SK-N-SH (cell line): ENCODE results near the gene CEACAM8. TPM values are rescaled to one million over a fixed set of nuclear protein-coding genes. Genes with fewer than 3 reads are reported as not detected.

Experiments used
- CTCF ChIA-PET: fragments of 300-600, 350-600 bp; formaldehyde crosslinking; extraction: SDS; loops from one replicate; lab custom pipeline; 2021; lab: Yijun Ruan, JAX
- POLR2A ChIA-PET: fragments of 350-600 bp; sonication (Branson Sonifier 250); formaldehyde crosslinking; extraction: SDS; loops from one replicate; lab custom pipeline; 2020; ENCODE audit warnings: antibody characterized with exemption, inconsistent platforms; lab: Yijun Ruan, JAX
- DNase-seq: peaks from one replicate; pipeline ENCODE4 v3.0.0; 2012
- H2AFZ ChIP-seq: fragments of 200-600 bp; sonication (generic); 2 replicates; pipeline ENCODE4 v1.8.1; 2016; ENCODE audit warnings: antibody characterized with exemption, mild to moderate bottlenecking, low read depth
- H3F3A ChIP-seq: fragments of 200-600 bp; sonication (generic); replicated peaks from 2 replicates; pipeline ENCODE3; 2016; ENCODE audit warnings: antibody characterized with exemption, mild to moderate bottlenecking; ENCODE audit not compliant: insufficient read depth
- H3K27ac ChIP-seq, 2 experiments: fragments of 200-500 bp in 1 of 2; fragments of 200-600 bp in 1 of 2; sonication (Bioruptor generic) in 1 of 2; sonication (generic), shearing (Covaris generic) in 1 of 2; 2 replicates each; pipeline versions ENCODE4 v1.5.1 to v1.6.1; 2014 to 2016; ENCODE audit warnings: low read depth in 2 of 2, inconsistent platforms in 1 of 2, low read length in 1 of 2, mild to moderate bottlenecking in 1 of 2, mixed read lengths in 1 of 2
- H3K27me3 ChIP-seq: fragments of 200-600 bp; sonication (generic), shearing (Covaris generic); 2 replicates; pipeline ENCODE4 v1.6.1; 2016; ENCODE audit warnings: mixed run types; ENCODE audit not compliant: insufficient read depth
- H3K36me3 ChIP-seq, 2 experiments: fragments of 200-500 bp in 1 of 2; fragments of 200-600 bp in 1 of 2; sonication (Bioruptor generic) in 1 of 2; sonication (generic) in 1 of 2; replicated peaks in 1 of 2; 2 replicates each; pipeline versions ENCODE3 to v1.5.1; 2014 to 2016; ENCODE audit warnings: low read length in 1 of 2, mild to moderate bottlenecking in 1 of 2; ENCODE audit not compliant: insufficient read depth in 2 of 2, control insufficient read depth in 1 of 2
- H3K4me1 ChIP-seq, 2 experiments: fragments of 200-500 bp in 1 of 2; fragments of 200-600 bp in 1 of 2; sonication (Bioruptor generic) in 1 of 2; sonication (generic), shearing (Covaris generic) in 1 of 2; 2 replicates each; pipeline versions ENCODE4 v1.5.1 to v1.6.1; 2014 to 2016; ENCODE audit warnings: low read depth in 1 of 2, low read length in 1 of 2, mixed run types in 1 of 2; ENCODE audit not compliant: insufficient read depth in 2 of 2, control insufficient read depth in 1 of 2
- H3K4me2 ChIP-seq: fragments of 200-600 bp; sonication (generic), shearing (Covaris generic); 2 replicates; pipeline ENCODE4 v1.6.1; 2017; ENCODE audit warnings: mixed run types
- H3K4me3 ChIP-seq, 2 experiments: fragments of 200-500 bp in 1 of 2; fragments of 200-600 bp in 1 of 2; sonication (Bioruptor generic) in 1 of 2; sonication (generic), shearing (Covaris generic) in 1 of 2; 2 replicates each; pipeline versions ENCODE4 v1.5.1 to v1.8.1; 2014 to 2016; ENCODE audit warnings: low read depth in 2 of 2, inconsistent platforms in 1 of 2, low read length in 1 of 2, mild to moderate bottlenecking in 1 of 2, mixed read lengths in 1 of 2, moderate library complexity in 1 of 2
- H3K79me2 ChIP-seq: fragments of 200-600 bp; sonication (generic); 2 replicates; pipeline ENCODE4 v1.8.1; 2017; ENCODE audit warnings: mild to moderate bottlenecking; ENCODE audit not compliant: insufficient read depth
- H3K9ac ChIP-seq: fragments of 200-600 bp; sonication (generic); 2 replicates; pipeline ENCODE4 v1.6.1; 2017; ENCODE audit warnings: mixed run types
- H3K9me2 ChIP-seq: fragments of 200-600 bp; sonication (generic); 2 replicates; pipeline ENCODE4 v1.6.1; 2017; ENCODE audit warnings: mixed run types
- H3K9me3 ChIP-seq: fragments of 200-600 bp; sonication (generic); 2 replicates; pipeline ENCODE4 v1.6.1; 2017; ENCODE audit warnings: mixed run types, mild to moderate bottlenecking, moderate library complexity
- H4K20me1 ChIP-seq: fragments of 200-600 bp; sonication (generic); 2 replicates; pipeline ENCODE4 v1.6.1; 2017; ENCODE audit warnings: mild to moderate bottlenecking, mixed run types; ENCODE audit not compliant: insufficient read depth
- CHD2 ChIP-seq: fragments of 150-350 bp; IDR thresholded peaks from 2 replicates; pipeline ENCODE4 v1.6.1; 2018; ENCODE audit warnings: low read length; ENCODE audit not compliant: partially characterized antibody
- EP300 ChIP-seq, 2 experiments: IDR thresholded peaks; 2 replicates each; pipeline versions ENCODE4 v1.4.0 to v1.6.1; 2012; ENCODE audit warnings: borderline replicate concordance in 1 of 2, low read depth in 1 of 2, low read length in 1 of 2
- FOSL2 ChIP-seq: IDR thresholded peaks from 2 replicates; pipeline ENCODE4 v1.4.0; 2012; ENCODE audit warnings: low read depth, mild to moderate bottlenecking, moderate library complexity, borderline replicate concordance
- FOXJ3 ChIP-seq: sonication (generic); formaldehyde crosslinking; IDR thresholded peaks from 2 replicates; pipeline ENCODE4 v1.5.1; 2020; ENCODE audit warnings: mild to moderate bottlenecking, missing genetic modification reagents
- FOXM1 ChIP-seq: IDR thresholded peaks from 2 replicates; pipeline ENCODE4 v1.4.0; 2012; ENCODE audit warnings: low read depth, mild to moderate bottlenecking
- JUND ChIP-seq: IDR thresholded peaks from 2 replicates; pipeline ENCODE4 v1.4.0; 2012
- POLR2AphosphoS5 ChIP-seq: IDR thresholded peaks from 2 replicates; pipeline ENCODE4 v1.6.1; 2012; ENCODE audit warnings: low read depth, low read length
- RAD21 ChIP-seq: IDR thresholded peaks from 2 replicates; pipeline ENCODE4 v1.6.1; 2012; ENCODE audit warnings: mild to moderate bottlenecking, low read length
- RCOR1 ChIP-seq: fragments of 150-350 bp; IDR thresholded peaks from 2 replicates; pipeline ENCODE4 v1.6.1; 2017; ENCODE audit warnings: antibody characterized with exemption, low read length
- RFX5 ChIP-seq: IDR thresholded peaks from 2 replicates; pipeline ENCODE4 v1.6.1; 2012; ENCODE audit warnings: mild to moderate bottlenecking, improper control_type of control experiment, low read length
- SMC3 ChIP-seq: IDR thresholded peaks from 2 replicates; pipeline ENCODE4 v1.6.1; 2012; ENCODE audit warnings: low read depth, low read length, improper control_type of control experiment
- TAF1 ChIP-seq: IDR thresholded peaks from 2 replicates; pipeline ENCODE4 v1.6.1; 2012; ENCODE audit warnings: low read depth, mild to moderate bottlenecking, low read length, moderate library complexity, borderline replicate concordance
- TCF12 ChIP-seq: IDR thresholded peaks from 2 replicates; pipeline ENCODE4 v1.4.0; 2012
- TEAD4 ChIP-seq: IDR thresholded peaks from 2 replicates; pipeline ENCODE4 v1.4.0; 2012; ENCODE audit warnings: mild to moderate bottlenecking, borderline replicate concordance; ENCODE audit not compliant: insufficient read depth
- WGBS: methylation state at CpG from one replicate; pipeline ENCODE4 v1.1.6; 2017; ENCODE audit warnings: low lambda C conversion rate; 5-methylcytosine and 5-hydroxymethylcytosine counted together
- polyA plus RNA-seq, 3 experiments: library from polyadenylated mRNA; depleted of rRNA; stranded (reverse); fragments of >200 nt; gene quantifications; 2 replicates each; pipeline ENCODE4 v1.2.3, GENCODE V29; 2012
- TF ChIP-seq, protein P1 (sequence below): fragments of 200-600 bp; sonication (generic); IDR thresholded peaks from 2 replicates; pipeline ENCODE4 v1.6.1; 2017; ENCODE audit warnings: antibody characterized with exemption, mild to moderate bottlenecking, moderate library complexity
- TF ChIP-seq, protein P2 (sequence below): IDR thresholded peaks from 2 replicates; pipeline ENCODE4 v1.4.0; 2012; ENCODE audit warnings: low read depth
- TF ChIP-seq, protein P3 (sequence below): IDR thresholded peaks from 2 replicates; pipeline ENCODE4; 2012

Gene CEACAM8
- polyA plus RNA-seq, 1 of the 3 experiments (the other 2 are of a cell fraction), result not detected

DNA sequence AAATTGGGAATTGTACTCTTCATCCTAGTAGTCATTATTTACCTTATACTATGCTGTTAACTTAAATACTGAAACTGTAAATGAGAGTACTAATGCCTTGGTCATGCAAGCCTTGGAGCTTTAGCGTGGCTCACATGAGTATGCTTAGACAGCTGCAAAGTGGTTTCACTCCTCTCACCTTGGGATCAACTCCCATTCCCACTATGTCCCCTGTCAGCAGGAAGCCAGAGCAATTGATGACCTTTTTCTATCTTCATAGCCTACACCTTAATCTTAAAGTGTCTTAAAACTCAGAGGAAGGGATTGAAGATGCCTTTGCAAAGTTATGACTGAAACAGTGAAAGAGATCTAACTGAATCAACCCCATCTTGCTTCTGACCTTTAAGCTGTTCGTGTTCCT is 33.2 kb upstream of the CEACAM8 start:
- peaks cover 10% of the 10 kb centered on the region; the same call in 1 of the 2 replicates for H3K27me3 ChIP-seq
- H3K9me2 ChIP-seq, result no peaks in the 10 kb centered on the region
- no peak overlapping the region for H3K4me3 ChIP-seq
- no peaks in the 10 kb centered on the region for H3F3A ChIP-seq
- DNase-seq, result no peak
- H3K9ac ChIP-seq, result no peak overlapping the region
- H3K4me1 ChIP-seq, result no peaks in the 10 kb centered on the region
- H3K27ac ChIP-seq, result no peak overlapping the region
- H2AFZ ChIP-seq, result no peak overlapping the region
- H3K36me3 ChIP-seq, result no peaks in the 10 kb centered on the region
- no peaks in the 10 kb centered on the region for H4K20me1 ChIP-seq
- no peaks in the 10 kb centered on the region for H3K79me2 ChIP-seq
- no peak overlapping the region for H3K4me2 ChIP-seq
- 7% methylated on average over 2 of the region's 2 CpGs for WGBS
- ChIA-PET CTCF (interaction anchor here (0.9 kb wide), 1 partner anchor 66 kb away, joined by 3 read pairs; no protein-coding TSS in a partner anchor), POLR2A (no interaction called here)
- H3K9me3 ChIP-seq, result no peaks in the 10 kb centered on the region
- TF ChIP-seq, protein P1, sequence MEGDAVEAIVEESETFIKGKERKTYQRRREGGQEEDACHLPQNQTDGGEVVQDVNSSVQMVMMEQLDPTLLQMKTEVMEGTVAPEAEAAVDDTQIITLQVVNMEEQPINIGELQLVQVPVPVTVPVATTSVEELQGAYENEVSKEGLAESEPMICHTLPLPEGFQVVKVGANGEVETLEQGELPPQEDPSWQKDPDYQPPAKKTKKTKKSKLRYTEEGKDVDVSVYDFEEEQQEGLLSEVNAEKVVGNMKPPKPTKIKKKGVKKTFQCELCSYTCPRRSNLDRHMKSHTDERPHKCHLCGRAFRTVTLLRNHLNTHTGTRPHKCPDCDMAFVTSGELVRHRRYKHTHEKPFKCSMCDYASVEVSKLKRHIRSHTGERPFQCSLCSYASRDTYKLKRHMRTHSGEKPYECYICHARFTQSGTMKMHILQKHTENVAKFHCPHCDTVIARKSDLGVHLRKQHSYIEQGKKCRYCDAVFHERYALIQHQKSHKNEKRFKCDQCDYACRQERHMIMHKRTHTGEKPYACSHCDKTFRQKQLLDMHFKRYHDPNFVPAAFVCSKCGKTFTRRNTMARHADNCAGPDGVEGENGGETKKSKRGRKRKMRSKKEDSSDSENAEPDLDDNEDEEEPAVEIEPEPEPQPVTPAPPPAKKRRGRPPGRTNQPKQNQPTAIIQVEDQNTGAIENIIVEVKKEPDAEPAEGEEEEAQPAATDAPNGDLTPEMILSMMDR, result no peak
- TF ChIP-seq TAF1 (no peak), EP300 (IDR thresholded peaks at IDR 0.05; ENCODE audit: borderline replicate concordance in 1 of 2, low read depth in 1 of 2, low read length in 1 of 2) (no peak), FOXJ3 (no peak)

DNA sequence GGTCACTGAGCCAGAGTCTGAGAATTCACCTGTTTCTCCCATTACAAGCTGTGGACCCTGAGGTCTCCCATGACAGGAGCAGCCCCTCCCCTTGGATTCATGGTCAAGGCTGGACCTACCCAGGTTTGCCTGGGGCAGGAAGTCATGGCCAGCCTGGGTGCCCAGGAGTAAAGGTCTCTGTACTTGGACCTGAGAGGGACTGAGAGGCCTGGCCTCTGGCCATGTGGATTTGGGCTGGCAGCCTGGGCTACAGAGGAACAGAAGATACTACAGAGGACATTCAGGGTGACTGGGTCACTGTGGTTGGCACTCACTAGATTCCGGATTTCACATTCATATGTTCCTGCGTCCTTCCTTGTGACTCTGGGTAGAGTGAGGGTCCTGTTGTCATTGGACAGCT is 31.5 kb upstream of the CEACAM8 start:
- Histone ChIP-seq H3K9me2 (no peaks in the 10 kb centered on the region), H3K79me2 (no peaks in the 10 kb centered on the region), H3K4me3 (no peak overlapping the region), H3K9me3 (no peaks in the 10 kb centered on the region), H2AFZ (no peak overlapping the region), H3F3A (no peaks in the 10 kb centered on the region), H3K9ac (no peak overlapping the region), H3K4me1 (no peaks in the 10 kb centered on the region), H3K27ac (no peak overlapping the region), H4K20me1 (no peaks in the 10 kb centered on the region), H3K4me2 (no peak overlapping the region), H3K36me3 (no peaks in the 10 kb centered on the region), H3K27me3 (peaks cover 9% of the 10 kb centered on the region; the same call in 1 of the 2 replicates)
- CTCF ChIA-PET, result interaction anchor here (1.7 to 3.1 kb wide), 2 partner anchors 9 to 30 kb away, joined by 8 to 19 read pairs; no protein-coding TSS in a partner anchor
- DNase-seq, result no peak
- no peak for TF ChIP-seq RFX5
- TF ChIP-seq, protein P2, sequence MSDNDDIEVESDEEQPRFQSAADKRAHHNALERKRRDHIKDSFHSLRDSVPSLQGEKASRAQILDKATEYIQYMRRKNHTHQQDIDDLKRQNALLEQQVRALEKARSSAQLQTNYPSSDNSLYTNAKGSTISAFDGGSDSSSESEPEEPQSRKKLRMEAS, result no peak
- WGBS, result 0% methylated on average over 2 of the region's 2 CpGs
- POLR2A ChIA-PET, result no interaction called here

DNA sequence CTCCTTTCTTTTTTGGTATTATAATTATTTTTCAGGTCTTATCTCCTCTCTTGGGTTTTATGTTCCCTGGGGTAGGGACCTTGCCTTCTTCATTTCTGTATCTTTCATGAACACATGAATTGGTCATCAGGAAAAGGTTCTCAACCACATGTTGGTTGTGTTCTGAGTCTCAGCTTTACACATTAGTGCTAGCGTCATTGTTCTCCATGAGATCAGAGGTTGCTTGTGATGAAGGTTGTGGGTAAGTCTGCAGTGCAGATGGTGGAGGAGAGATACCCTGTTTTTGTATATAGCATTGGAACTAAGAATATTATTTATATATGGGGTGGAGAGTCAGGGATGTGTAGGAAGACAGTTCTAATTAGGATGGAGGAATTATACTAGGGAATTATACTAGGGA is 24.5 kb upstream of the CEACAM8 start:
- H4K20me1 ChIP-seq, result no peaks in the 10 kb centered on the region
- H3K79me2 ChIP-seq, result no peaks in the 10 kb centered on the region
- TF ChIP-seq JUND (no peak), CHD2 (no peak), TCF12 (no peak), EP300 (IDR thresholded peaks at IDR 0.05; ENCODE audit: borderline replicate concordance in 1 of 2, low read depth in 1 of 2, low read length in 1 of 2) (no peak), POLR2AphosphoS5 (no peak), TEAD4 (no peak), FOXM1 (no peak), SMC3 (no peak), RCOR1 (no peak), FOSL2 (no peak), RAD21 (no peak)
- TF ChIP-seq, protein P3, sequence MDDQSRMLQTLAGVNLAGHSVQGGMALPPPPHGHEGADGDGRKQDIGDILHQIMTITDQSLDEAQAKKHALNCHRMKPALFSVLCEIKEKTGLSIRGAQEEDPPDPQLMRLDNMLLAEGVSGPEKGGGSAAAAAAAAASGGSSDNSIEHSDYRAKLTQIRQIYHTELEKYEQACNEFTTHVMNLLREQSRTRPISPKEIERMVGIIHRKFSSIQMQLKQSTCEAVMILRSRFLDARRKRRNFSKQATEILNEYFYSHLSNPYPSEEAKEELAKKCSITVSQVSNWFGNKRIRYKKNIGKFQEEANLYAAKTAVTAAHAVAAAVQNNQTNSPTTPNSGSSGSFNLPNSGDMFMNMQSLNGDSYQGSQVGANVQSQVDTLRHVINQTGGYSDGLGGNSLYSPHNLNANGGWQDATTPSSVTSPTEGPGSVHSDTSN, result no peak
- no peaks in the 10 kb centered on the region for H3K4me1 ChIP-seq
- H3K9me3 ChIP-seq, result no peaks in the 10 kb centered on the region
- ChIA-PET CTCF (no interaction called here), POLR2A (no interaction called here)
- H3F3A ChIP-seq, result no peaks in the 10 kb centered on the region
- no peak overlapping the region for H3K9ac ChIP-seq
- H3K4me2 ChIP-seq, result no peak overlapping the region
- no peak overlapping the region for H3K27ac ChIP-seq
- no peak overlapping the region for H2AFZ ChIP-seq
- 0% methylated on average over 1 of the region's 1 CpG for WGBS
- peaks cover 11% of the 10 kb centered on the region; the same call in 1 of the 2 replicates for H3K27me3 ChIP-seq
- no peak for DNase-seq
- no peaks in the 10 kb centered on the region for H3K36me3 ChIP-seq
- no peaks in the 10 kb centered on the region for H3K9me2 ChIP-seq
- no peak overlapping the region for H3K4me3 ChIP-seq
